GM23338 (cell line): Measurements from ENCODE around the gene NEO1. TPM values are rescaled to one million over a fixed set of nuclear protein-coding genes. Genes with fewer than 3 reads are reported as not detected.

Experiments used
- ATAC-seq: fragments of 200-7000 bp; cut with Tn5 transposase; 3 replicates; pipeline ENCODE4 v1.9.1; 2020
- DNase-seq: peaks from one replicate; pipeline ENCODE4 v3.0.0-alpha.2; 2015; ENCODE audit warnings: low spot score
- H2AFZ ChIP-seq: fragments of 200-600 bp; sonication (generic); 2 replicates; pipeline ENCODE4 v1.8.0; 2016; ENCODE audit warnings: antibody characterized with exemption, mild to moderate bottlenecking, moderate library complexity
- H3F3A ChIP-seq: fragments of 200-600 bp; sonication (generic); replicated peaks from 2 replicates; pipeline ENCODE4 v1.8.0; 2017; ENCODE audit warnings: antibody characterized with exemption, mixed run types, low read depth
- H3K27ac ChIP-seq: fragments of 200-600 bp; sonication (generic); 2 replicates; pipeline ENCODE4 v1.6.1; 2016; ENCODE audit warnings: low read depth
- H3K27me3 ChIP-seq: fragments of 200-600 bp; sonication (generic); 2 replicates; pipeline ENCODE4 v1.8.0; 2016; ENCODE audit warnings: mild to moderate bottlenecking, mixed run types, moderate library complexity; ENCODE audit not compliant: insufficient read depth
- H3K36me3 ChIP-seq: fragments of 200-600 bp; sonication (generic); 2 replicates; pipeline ENCODE4 v1.8.0; 2016; ENCODE audit warnings: mild to moderate bottlenecking; ENCODE audit not compliant: insufficient read depth
- H3K4me1 ChIP-seq: fragments of 200-600 bp; sonication (generic); 2 replicates; pipeline ENCODE4 v1.8.0; 2016; ENCODE audit warnings: mild to moderate bottlenecking, moderate library complexity; ENCODE audit not compliant: insufficient read depth
- H3K4me2 ChIP-seq: fragments of 200-600 bp; sonication (generic); 2 replicates; pipeline ENCODE4 v1.7.1; 2017; ENCODE audit warnings: mixed run types
- H3K4me3 ChIP-seq: fragments of 200-600 bp; sonication (generic); 2 replicates; pipeline ENCODE4 v1.6.1; 2016; ENCODE audit warnings: mixed run types
- H3K79me2 ChIP-seq: fragments of 200-600 bp; sonication (generic); replicated peaks from 2 replicates; pipeline ENCODE4 v1.8.0; 2017; ENCODE audit warnings: mild to moderate bottlenecking; ENCODE audit not compliant: insufficient read depth
- H3K9me2 ChIP-seq: fragments of 200-600 bp; sonication (generic); 2 replicates; pipeline ENCODE4 v1.8.0; 2017; ENCODE audit not compliant: insufficient read depth
- H4K20me1 ChIP-seq: fragments of 200-600 bp; sonication (generic); replicated peaks from 2 replicates; pipeline ENCODE4 v1.8.0; 2017; ENCODE audit warnings: mild to moderate bottlenecking; ENCODE audit not compliant: insufficient read depth
- H3K27ac Mint-ChIP-seq: 2 replicates; pipeline ENCODE4 v1.8.0; 2020; ENCODE audit warnings: inconsistent platforms, mild to moderate bottlenecking, moderate library complexity, mixed read lengths
- H3K27me3 Mint-ChIP-seq: 3 replicates; pipeline ENCODE4 v1.8.0; 2022; ENCODE audit warnings: low read depth, mild to moderate bottlenecking, moderate library complexity, mixed read lengths, inconsistent platforms; ENCODE audit not compliant: insufficient read depth, poor library complexity
- H3K36me3 Mint-ChIP-seq: 3 replicates; pipeline ENCODE4 v1.8.0; 2021; ENCODE audit warnings: low read depth, mild to moderate bottlenecking, inconsistent platforms, moderate library complexity, mixed read lengths
- H3K4me1 Mint-ChIP-seq: 3 replicates; pipeline ENCODE4 v1.8.0; 2020; ENCODE audit warnings: mild to moderate bottlenecking, inconsistent platforms, mixed read lengths
- H3K4me3 Mint-ChIP-seq: 3 replicates; pipeline ENCODE4 v1.8.0; 2021; ENCODE audit warnings: moderate library complexity, mild to moderate bottlenecking, inconsistent platforms, mixed read lengths
- H3K9me3 Mint-ChIP-seq: 3 replicates; pipeline ENCODE4 v1.8.0; 2020; ENCODE audit warnings: moderate library complexity, mild to moderate bottlenecking, inconsistent platforms, mixed read lengths
- JUNB ChIP-seq: IDR thresholded peaks from one replicate; pipeline ENCODE4 v1.6.1; 2016; ENCODE audit warnings: antibody characterized with exemption; ENCODE audit not compliant: unreplicated experiment
- NANOG ChIP-seq: IDR thresholded peaks from 2 replicates; pipeline ENCODE4 v1.6.1; 2016; ENCODE audit warnings: antibody characterized with exemption, borderline replicate concordance
- ZNF114 ChIP-seq: fragments of 250-450 bp; sonication (Bioruptor Pico); IDR thresholded peaks from 2 replicates; pipeline ENCODE4 v1.5.0; 2020; ENCODE audit warnings: mild to moderate bottlenecking, moderate library complexity
- polyA plus RNA-seq: library from polyadenylated mRNA; unstranded; fragments of >200 nt; fragmentation: Nextera tagmentation; extraction: Ambion mirVana; gene quantifications from 2 replicates; pipeline ENCODE4 v1.2.1, GENCODE V29; 2016
- total RNA-seq: library from RNA; depleted of rRNA; stranded (reverse); fragments of >200 nt; shearing (Covaris generic); gene quantifications from 2 replicates; pipeline ENCODE4 v1.2.3, GENCODE V29; 2014
- TF ChIP-seq, protein P1 (sequence below), 2 experiments: fragments of 200-600 bp in 1 of 2; sonication (generic) in 1 of 2; conservative IDR thresholded peaks; 2 replicates each; pipeline versions ENCODE4 v1.5.1 to v1.6.1; 2016 to 2017; ENCODE audit warnings: antibody characterized with exemption in 2 of 2, low read depth in 2 of 2, mild to moderate bottlenecking in 2 of 2, moderate library complexity in 1 of 2

The NEO1 gene
- total and polyA plus RNA-seq, 2 experiments from 2014 or later = 8.4 to 45.8 TPM

DNA sequence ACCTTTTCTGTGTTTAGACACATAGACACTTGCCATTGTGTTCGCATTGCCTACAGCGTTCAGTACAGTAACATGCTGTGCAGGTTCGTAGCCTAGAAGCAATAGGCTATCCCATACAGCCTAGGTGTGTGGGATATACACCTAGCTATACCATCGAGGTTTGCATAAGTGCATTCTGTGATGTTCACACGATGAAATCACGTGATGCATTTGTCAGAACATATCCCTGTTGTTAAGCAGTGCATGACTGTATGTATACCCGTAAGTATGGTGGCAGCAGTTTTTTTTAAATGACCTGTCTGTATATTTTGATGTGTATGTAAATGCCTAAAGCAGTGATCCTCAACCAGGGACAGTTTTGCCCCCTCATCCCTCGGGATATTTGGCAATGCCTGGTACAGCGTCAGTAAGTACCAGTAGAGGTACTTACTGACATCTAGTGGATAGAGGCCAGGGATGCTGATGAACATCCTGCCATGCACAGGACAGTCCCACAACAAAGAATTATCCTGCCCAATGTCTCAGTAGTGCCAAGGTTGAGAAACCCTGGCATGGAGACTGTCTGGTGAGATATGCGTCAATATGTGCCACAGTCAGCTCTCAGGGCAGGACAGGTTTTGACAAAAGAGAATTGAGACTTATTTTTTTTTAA is 187.4 kb downstream of the NEO1 start:
- H3K27ac ChIP-seq = no peak overlapping the region
- no peak for TF ChIP-seq NANOG
- TF ChIP-seq, protein P1, sequence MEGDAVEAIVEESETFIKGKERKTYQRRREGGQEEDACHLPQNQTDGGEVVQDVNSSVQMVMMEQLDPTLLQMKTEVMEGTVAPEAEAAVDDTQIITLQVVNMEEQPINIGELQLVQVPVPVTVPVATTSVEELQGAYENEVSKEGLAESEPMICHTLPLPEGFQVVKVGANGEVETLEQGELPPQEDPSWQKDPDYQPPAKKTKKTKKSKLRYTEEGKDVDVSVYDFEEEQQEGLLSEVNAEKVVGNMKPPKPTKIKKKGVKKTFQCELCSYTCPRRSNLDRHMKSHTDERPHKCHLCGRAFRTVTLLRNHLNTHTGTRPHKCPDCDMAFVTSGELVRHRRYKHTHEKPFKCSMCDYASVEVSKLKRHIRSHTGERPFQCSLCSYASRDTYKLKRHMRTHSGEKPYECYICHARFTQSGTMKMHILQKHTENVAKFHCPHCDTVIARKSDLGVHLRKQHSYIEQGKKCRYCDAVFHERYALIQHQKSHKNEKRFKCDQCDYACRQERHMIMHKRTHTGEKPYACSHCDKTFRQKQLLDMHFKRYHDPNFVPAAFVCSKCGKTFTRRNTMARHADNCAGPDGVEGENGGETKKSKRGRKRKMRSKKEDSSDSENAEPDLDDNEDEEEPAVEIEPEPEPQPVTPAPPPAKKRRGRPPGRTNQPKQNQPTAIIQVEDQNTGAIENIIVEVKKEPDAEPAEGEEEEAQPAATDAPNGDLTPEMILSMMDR (conservative IDR thresholded peaks at IDR 0.05; ENCODE audit: low read depth in 2 of 2) = peak; percentile 32 to 71
- H3K27ac Mint-ChIP-seq = no peak overlapping the region
- no peaks in the 10 kb centered on the region for H3K36me3 Mint-ChIP-seq
- H3K4me1 ChIP-seq = no peaks in the 10 kb centered on the region
- H3K4me3 ChIP-seq = no peak overlapping the region
- no peaks in the 10 kb centered on the region for H3K79me2 ChIP-seq
- H3K9me3 Mint-ChIP-seq = no peaks in the 10 kb centered on the region
- no peak overlapping the region for H2AFZ ChIP-seq
- ATAC-seq (peak; percentile 74), DNase-seq (peak; percentile 34)
- no peak overlapping the region for H3K4me2 ChIP-seq
- H4K20me1 ChIP-seq = no peaks in the 10 kb centered on the region
- H3F3A ChIP-seq = no peaks in the 10 kb centered on the region
- H3K4me3 Mint-ChIP-seq = no peak overlapping the region
- H3K4me1 Mint-ChIP-seq = no peaks in the 10 kb centered on the region
- no peaks in the 10 kb centered on the region for H3K27me3 ChIP-seq
- H3K36me3 ChIP-seq = no peaks in the 10 kb centered on the region
- H3K27me3 Mint-ChIP-seq = peaks cover 3% of the 10 kb centered on the region
- H3K9me2 ChIP-seq = no peaks in the 10 kb centered on the region

DNA sequence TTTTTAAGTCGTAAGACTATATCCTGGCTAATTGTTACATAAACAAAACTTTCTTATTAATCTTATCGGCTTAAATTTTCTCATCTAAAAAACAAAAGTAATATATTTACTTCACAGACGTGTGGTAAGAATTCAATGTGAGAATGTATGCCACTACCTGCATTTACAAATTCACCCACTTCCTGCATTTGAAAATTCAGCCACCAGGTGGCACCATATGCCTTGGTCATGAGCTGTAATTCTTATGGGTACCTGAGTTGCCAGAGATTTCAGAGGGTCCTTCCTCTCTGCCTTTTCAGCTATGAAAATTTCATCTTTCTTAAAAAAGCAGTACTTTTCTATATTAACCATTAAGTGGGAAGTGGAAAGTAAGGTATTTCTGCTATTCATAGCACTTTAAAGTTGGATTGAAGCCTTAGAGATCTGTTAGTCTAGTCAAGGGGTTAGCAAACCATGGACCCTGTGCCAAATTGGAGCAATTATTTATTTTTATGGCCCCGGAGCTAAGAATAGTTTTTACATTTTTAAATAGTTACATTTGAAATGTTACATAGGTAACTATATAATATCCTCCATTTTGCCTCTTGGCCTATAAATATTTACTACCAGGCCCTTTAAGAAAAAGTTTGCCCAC is 188.7 kb downstream of the NEO1 start:
- ATAC-seq (peak; percentile 73), DNase-seq (peak; percentile 79)
- H3F3A ChIP-seq = no peaks in the 10 kb centered on the region
- H2AFZ ChIP-seq = no peak overlapping the region
- no peak overlapping the region for H3K27ac Mint-ChIP-seq
- H3K27ac ChIP-seq = no peak overlapping the region
- TF ChIP-seq, protein P1 (conservative IDR thresholded peaks at IDR 0.05; ENCODE audit: low read depth in 2 of 2) = peak; percentile 87 to 97
- no peak for TF ChIP-seq ZNF114 (CRISPR knock-in tag)
- TF ChIP-seq JUNB = no peak
- no peaks in the 10 kb centered on the region for H3K27me3 ChIP-seq
- no peaks in the 10 kb centered on the region for H3K9me3 Mint-ChIP-seq
- H3K4me3 Mint-ChIP-seq = no peak overlapping the region
- H4K20me1 ChIP-seq = no peaks in the 10 kb centered on the region
- no peaks in the 10 kb centered on the region for H3K4me1 Mint-ChIP-seq
- H3K36me3 Mint-ChIP-seq = no peaks in the 10 kb centered on the region
- no peaks in the 10 kb centered on the region for H3K36me3 ChIP-seq
- H3K9me2 ChIP-seq = no peaks in the 10 kb centered on the region
- H3K4me3 ChIP-seq = no peak overlapping the region
- H3K79me2 ChIP-seq = no peaks in the 10 kb centered on the region
- no peaks in the 10 kb centered on the region for H3K4me1 ChIP-seq
- no peak overlapping the region for H3K4me2 ChIP-seq
- H3K27me3 Mint-ChIP-seq = peaks cover 3% of the 10 kb centered on the region
